NCI-H1694 treated with DMSO at 0.1 percent for 48 hours (cell line): ENCODE measurements around the gene SCNN1B.
A peak's percentile ranks its signal among the peaks of the same experiment; 100 is the strongest.
"Not testable (repeated sequence)": the region's sequence is repeated elsewhere in the genome, so short reads cannot be mapped to it uniquely, and the experiment has no call there.

Source experiments
- DNase-seq: peaks from one replicate; lab custom pipeline; 2025; lab: John Stamatoyannopoulos, UW

The SCNN1B gene, protein sequence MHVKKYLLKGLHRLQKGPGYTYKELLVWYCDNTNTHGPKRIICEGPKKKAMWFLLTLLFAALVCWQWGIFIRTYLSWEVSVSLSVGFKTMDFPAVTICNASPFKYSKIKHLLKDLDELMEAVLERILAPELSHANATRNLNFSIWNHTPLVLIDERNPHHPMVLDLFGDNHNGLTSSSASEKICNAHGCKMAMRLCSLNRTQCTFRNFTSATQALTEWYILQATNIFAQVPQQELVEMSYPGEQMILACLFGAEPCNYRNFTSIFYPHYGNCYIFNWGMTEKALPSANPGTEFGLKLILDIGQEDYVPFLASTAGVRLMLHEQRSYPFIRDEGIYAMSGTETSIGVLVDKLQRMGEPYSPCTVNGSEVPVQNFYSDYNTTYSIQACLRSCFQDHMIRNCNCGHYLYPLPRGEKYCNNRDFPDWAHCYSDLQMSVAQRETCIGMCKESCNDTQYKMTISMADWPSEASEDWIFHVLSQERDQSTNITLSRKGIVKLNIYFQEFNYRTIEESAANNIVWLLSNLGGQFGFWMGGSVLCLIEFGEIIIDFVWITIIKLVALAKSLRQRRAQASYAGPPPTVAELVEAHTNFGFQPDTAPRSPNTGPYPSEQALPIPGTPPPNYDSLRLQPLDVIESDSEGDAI

DNA sequence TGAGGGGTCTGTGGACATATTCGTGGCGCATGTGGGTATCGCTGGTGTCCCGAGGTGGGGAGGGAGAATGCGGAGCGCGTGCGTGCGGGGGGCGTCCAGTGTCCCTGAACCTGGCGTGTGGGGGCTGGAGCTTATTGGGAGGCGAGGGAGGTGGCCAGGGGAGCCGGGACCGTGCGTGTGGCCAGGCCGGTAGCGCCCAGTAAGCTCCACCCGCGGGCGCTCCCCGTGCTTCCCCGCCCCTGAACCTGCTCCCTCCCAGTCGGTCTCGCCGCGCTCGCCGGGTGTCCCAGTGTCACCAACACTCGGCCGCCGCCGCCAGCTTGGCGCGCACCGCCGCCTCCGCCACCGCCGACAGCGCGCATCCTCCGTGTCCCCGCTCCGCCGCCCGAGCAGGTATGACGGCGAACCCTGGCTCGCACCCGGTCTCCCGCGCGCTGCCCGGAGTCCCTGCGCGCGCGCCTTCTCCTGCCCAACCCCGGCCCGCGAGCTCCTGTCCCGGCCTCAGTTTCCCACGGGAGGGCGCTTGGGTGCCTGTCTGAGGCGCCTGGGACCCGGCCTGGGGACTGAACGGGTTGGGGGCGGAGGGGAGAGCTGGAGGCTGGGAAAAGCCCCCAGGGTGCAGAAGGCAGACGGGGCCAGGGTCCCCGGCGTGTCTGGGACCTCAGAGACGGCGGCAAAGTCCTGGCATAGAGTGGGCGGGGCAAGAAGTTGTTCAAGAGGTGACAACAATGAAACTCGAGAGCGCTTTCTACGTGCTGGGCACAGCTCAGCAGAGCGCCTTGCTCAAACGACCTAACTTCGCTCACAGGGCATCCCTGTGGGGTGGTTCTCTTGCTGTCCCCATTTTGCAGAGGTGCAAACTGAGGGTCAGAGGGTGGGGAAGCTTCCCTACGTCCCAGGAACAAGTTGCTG lies at the start of gene SCNN1B:
TSS of gene SCNN1B (plus strand) at position 258 of the 912 bp plus-strand sequence. CDS start 46,298 bp downstream, outside the sequence.
- peak; percentile 11 for DNase-seq

DNA sequence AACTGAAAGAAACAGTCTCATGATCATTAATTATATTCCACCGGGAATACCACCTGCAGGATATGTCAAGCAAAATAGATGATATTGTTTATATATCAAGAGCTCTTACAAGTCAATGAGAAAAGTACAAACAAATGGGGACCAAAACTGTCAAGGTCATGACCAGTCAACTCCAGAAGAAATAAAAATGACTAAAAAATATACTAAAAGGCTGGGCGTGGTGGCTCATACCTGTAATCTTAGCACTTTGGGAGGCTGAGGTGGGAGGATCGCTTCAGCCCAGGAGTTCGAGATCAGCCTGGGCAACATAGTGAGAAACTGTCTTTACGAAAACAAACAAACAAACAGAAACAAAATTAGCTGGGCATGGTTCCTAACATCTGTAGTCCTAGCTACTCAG lies 49.8 kb upstream of the SCNN1B start:
- no peak for DNase-seq

DNA sequence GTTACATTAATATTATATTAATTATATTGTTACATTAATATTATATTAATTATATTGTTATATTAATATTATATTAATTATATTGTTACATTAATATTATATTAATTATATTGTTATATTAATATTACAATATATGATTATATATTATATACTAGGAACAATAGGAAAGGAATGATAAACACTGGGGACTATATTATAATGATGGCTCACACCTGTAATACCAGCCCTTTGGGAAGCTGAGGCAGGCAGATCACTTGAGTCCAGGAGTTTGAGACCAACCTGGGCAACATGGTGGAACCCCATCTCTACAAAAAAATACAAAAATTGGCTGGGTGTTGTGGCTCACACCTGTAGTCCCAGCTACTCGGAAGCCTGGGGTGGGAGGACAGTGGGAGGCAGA lies 48.5 kb upstream of the SCNN1B start:
- DNase-seq = not testable (repeated sequence)

DNA sequence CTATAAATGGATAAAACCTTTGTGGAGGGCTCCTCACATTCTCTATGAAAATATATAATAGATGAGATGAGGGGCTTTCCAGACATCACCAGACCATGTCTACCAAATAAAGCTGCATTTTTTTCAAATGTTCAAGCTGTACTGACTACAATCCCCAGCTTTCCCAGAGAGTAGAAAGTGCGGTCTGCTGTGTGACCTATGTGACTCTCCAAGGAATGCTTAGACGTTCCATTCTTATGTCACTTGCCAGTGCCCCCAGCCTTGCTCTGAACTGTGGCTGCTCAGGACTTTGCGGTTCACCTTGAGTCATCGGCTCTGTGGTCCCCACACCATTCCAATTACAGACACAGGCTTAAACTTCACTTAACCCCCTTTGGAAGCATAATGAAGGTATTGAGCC lies 47.8 kb upstream of the SCNN1B start:
- no peak for DNase-seq

DNA sequence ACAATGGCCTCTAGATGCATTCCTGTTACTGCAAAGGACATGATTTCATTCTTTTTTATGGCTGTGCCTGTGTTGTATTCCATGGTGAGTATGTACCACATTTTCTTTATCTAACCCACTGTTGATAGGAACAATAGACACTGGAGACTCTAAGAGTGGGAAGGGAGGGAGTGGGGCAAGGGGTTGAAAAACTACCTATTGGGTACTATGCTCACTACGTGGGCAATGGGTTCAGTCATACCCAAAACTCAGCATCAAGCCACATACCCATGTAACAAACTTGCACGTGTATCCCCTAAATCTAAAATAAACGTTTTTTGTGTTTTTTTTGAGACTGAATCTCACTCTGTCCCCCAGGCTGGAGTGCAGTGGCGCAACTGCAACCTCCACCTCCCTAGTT lies 47.1 kb upstream of the SCNN1B start:
- DNase-seq = no peak

DNA sequence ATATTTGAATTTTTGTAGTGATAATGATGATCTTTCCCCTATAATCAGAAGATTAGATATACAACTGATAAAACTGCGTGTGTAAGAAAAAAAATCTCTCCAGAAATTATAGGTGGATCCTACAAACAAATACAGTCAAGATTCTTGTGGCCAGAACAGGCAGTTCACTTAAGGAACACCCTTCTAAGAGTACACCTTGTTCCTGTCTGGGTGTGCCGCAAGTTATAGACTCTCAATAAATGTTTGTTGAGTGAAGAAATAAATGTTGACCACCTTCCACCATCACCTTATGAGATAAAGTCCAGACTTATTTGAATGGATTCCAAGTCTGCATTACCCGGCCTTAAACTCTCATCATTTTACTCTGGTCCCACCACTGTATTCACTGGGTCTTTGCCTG lies 45.7 kb upstream of the SCNN1B start:
- DNase-seq = no peak

DNA sequence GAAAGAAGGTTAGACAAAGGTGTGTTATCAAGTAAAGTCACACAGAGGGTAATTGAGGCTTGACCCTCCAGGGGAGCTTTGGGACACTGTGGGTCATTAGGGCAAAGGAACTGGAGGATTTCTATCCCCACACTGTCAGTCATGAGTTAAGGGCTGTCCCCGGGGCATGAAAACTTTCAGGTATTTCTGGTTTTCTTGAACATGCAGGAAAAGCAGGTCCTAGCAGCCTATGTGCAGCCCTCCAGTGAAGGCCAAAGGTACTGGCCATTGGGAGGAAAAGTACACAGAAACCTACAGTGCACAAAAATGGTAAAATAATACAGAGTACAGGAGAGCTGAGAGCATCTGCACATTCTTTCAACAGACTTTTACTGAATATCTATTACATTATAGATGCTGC lies 44.4 kb upstream of the SCNN1B start:
- no peak for DNase-seq

DNA sequence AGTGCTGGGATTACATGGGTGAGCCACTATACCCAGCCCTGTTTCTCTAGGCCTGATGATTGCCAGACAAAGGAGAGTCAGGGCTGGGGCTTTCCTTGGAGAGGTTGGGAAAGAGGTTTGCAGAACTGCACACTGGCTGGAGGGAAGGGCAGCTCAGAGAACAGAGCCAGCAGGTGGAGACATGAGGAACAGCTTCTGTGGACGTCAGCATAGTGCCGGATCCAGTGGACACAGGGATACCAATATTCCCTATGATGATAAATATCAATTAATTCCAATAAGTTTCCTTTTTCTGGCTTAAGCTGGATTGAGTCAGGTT lies 43.2 kb upstream of the SCNN1B start:
- DNase-seq = no peak

DNA sequence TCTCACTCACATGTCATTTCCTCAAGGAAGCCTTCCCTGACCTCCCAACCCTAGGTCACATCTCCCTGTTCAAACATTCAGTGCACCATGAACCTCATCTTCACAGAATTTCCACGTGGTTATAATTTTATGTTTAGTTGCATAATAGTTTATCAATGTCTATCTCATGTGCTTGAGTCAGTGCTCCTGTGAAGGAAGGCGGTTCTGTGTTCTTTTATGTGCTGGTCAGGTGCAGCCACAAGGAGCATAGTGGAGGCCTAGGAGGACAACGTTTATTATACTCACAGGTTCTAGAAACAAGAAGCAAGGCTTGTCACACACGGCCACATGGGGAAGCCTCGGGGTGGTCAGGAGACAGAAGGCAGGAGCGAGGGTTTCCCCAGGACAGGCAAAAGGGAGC lies 34.5 kb upstream of the SCNN1B start:
- DNase-seq = no peak

DNA sequence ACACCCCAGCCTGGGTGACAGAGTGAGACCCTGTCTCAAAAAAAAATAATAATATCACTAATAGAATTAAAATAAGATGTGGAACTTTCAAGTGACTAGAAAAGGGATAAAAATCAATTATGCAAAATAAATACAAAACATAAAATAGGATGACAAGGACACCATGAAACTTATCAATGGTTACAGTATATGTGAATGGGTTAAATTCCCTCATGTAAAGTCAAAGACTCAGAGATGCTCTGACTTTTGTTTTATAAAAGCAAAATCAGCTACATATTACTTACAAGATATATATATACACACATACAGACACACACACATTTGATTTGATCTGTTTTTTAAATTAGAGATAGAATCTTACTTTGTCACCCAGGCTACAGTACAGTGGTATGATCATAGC lies 33.5 kb upstream of the SCNN1B start:
- no peak for DNase-seq

DNA sequence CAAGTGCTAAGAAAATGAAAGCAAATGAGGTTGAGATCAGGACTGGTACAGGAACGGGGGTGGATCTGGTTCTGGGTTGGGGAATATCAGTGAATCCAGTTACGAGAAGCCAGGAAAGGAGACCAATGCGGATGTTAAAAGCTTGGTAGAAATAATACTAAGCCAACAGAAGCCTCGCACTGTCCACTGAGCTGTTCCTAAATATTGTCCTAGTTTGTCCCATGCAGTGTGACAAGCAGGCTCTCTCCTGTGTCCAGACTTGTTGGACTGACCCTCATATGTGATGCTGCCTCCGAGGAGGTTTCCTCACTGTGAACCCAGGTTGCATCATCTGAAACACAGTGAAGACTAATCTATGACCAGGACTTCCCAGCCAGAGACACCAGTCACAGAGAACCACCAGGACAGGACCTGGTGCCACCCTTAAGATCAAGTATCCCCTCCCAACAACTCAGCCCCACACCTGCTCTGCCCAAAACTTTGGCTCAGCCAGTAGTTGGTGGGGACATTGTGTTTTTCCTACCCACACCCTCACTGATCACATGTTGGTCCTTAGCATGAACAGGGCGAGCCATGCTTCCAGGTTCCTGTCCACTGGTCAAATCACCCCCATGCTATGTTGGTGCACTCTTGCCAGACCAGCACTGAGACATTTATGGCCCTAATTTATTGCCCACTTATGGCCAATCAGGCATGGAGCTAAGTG lies 32.7 kb upstream of the SCNN1B start:
- no peak for DNase-seq

DNA sequence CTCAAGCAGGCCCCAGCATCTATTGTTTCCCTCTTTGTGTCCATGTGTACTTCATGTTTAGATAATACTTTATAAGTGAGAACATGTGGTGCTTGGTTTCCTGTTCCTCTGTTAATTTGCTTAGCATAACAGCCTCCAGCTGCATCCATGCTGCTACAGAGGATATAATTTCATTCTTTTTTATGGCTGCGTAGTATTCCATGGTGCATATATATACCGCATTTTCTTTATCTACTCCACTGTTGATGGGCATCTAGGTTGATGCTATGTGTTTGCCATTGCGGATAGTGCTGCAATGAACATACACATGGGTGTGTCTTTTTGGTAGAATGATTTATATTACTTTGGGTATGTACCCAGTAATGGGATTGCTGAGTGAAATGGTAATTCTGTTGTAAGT lies 31.4 kb upstream of the SCNN1B start:
- DNase-seq = no peak

DNA sequence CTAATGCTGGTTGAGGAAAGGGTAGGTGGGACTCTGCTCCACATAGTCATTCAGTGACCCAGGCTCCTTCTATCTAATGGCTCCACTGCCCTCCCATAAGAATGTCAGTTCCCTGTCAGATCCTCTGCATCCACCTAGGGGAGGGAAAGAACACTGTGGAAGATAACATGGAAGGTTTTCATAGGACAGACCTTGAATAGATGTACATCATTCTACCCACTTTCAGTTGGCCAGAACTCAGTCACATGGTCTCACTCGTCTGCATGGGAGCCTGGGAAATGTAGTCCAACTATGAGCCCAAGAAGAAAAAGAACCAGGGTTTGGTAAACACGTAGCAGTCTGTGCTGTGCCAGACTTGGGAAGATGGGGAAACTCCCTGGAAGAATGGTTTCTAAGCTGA lies 27.1 kb upstream of the SCNN1B start:
- DNase-seq = no peak

DNA sequence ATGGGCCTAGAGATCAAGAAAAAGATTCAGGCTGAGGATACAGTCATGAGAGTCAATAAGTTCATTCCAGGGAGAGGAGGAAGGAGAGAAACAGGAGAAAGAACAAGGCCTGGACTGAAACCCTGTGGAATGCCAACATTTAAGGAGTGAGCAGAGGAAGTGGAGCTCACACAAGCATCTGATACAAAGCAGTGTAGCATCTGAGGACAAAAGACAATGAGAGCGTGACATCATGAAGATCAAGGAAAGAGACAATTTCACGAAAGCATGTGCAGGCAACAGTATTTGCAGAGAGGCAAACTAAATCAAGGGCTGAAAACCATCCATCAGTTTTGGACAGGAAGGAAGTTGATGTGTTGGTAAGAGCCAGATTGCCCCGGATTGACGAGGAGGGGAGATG lies 25.3 kb upstream of the SCNN1B start:
- no peak for DNase-seq

DNA sequence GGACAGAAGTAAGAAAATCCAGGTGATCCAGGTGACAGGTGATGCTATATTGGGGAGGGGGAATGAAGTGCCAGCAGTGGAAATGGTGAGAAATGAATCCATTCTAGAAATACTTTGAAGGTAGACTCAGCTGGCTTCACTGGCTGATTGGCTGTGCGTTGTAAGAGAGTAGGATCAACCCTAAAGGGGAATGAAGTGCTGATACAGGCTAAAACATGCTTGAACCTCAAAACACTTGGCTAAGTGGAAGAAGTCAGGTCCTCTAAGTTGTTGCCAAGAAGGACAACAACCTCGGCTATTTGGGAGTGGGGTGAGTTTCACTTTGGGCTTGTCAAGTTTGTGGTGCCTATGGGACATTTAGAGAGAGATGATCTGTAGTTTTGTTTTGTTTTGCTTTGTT lies 24.1 kb upstream of the SCNN1B start:
- DNase-seq = no peak

DNA sequence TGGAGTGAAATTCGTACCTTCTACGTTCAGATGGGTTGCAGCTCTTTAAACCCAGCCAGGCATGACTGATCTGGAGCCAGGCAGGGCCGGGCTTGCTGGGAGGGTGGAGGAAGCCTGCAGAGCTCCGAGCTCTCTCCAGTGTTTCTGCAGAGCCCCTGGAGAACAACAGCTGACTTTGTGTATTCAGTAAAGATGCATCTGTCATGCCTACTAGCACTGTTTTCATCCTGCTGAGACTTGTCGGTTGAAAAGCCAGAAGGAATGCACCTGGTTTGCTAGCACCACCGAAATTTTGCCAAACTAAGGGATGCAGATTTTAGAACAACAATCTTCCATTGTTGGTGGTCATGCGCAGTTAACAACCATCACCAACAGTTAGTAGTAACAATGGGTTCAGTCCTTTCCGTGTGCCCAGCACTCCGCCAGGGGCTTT lies 22.4 kb upstream of the SCNN1B start:
- peak; percentile 96 for DNase-seq

DNA sequence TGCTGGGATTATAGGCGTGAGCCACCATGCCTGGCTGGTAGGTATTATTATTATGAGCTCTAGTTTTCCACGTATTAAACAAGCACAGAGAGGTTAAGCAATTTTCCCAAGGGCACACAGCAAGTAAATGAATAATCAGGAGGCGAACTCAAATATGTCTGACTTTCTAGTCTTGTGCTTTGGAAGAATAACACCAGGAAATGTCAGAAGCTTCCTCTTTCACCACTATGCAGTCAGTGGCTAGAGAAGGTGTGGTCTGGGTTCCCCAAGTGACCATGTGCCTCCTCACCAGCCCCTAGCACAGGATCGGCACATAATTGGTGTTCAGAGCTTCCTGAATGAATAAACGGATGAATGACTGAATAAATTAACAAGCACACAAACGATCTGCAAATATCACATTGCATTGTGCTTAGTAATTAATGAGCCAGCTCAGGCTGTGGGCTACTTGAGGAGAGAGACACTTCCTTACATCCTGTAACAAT lies 21.6 kb upstream of the SCNN1B start:
- no peak for DNase-seq

DNA sequence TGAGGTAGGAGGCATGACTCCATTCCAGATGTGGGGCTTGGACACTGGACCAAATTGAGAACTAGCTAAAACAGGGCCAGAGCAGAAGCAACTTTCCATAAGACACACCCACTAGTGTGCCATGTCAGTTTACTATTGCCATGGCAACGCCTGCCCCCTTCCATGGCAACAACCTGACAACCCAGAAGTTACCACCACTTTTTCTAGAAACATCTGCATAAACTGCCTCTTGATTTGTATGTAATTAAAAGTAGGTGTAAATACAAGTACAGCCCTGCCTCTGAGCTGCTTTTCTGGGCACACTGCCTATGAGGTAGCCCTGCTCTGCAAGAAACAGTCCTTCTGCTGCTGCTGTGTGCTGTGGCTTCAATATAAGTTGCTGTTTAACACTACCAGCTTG lies 19.5 kb upstream of the SCNN1B start:
- DNase-seq = peak; percentile 61

DNA sequence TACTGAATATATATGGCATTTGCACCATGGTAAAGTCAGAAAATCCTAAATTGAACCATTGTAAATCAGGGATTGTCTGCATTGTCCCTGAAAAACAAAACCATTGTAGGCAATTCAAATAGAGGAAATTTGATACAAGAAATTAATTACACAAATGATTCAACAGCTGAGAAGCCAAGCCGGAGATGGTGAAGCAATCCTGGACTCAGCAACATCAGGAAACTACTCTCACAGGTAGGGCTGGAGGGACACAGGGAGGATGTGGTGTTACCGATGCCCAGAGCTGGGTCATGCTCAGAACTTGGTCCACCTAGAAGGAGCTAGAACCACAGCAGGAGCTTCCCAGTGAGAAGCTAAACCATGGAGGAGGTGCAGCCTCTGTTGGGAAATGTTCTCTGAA lies 18.5 kb upstream of the SCNN1B start:
- DNase-seq = no peak

DNA sequence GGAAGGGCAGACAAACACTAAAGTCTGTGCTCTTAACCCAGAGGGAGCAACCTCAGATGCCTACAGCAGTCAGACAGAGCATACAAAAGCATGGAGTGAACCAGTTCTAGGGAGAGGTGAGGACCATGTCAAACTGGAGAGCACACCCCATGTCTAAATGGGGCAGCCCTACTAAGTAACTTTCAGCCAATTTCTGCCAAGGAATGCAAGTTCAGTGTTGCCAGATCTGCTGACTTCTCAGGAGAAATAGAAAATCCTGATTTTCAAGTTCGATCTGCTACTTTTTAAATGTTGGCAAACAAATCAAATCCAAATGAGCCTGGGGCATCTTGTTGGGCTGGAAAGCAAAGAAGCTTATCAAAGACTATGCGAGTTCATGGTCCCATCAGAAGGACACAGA lies 17.5 kb upstream of the SCNN1B start:
- DNase-seq = no peak

DNA sequence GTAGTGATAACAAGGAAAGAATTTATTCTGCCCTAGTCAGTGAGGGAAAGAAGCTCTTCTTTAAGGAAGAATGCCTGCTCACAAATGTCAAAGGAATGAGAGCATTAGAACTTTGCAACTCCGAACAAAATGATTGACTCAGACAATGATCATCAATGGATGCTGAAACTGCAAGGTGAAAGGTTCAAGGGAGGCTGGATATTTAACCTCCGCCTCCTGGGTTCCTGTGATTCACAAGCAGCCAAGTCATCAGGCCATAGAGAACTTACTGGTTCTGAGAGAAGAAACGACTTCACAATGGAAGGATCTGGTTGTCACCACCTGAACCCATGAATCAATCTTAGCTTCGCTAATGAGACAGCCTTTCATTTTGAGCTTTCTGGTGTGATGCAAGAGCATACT lies 16.0 kb upstream of the SCNN1B start:
- no peak for DNase-seq

DNA sequence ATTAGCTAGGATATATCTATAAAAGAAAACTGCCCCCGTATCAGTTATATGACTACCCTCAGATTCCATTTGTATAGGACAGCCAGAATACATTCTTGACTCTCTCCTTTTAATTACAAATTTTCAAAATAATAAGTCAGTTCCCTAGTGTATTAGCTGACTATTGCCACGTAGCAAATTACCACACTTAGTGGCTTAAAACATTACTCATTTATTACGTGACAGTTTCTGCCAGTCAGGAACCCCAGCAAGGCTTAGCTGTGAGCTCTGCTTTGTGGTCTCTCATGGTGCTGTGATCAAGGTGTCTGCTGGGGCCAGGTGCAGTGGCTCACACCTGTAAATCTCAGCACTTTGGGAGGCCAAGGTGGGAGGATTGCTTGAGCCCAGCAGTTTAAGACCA lies 13.9 kb upstream of the SCNN1B start:
- no peak for DNase-seq
